HepG2 (cell line): Measurements from ENCODE around the gene CSNK2B. TPM values are rescaled to one million over a fixed set of nuclear protein-coding genes. Genes with fewer than 3 reads are reported as not detected.
"Not testable (repeated sequence)": the region's sequence is repeated elsewhere in the genome, so short reads cannot be mapped to it uniquely, and the experiment has no call there.

ENCODE experiments used
- ATAC-seq: fragments of 200-7000 bp; cut with Tn5 transposase; 3 replicates; pipeline ENCODE4 v1.9.1; 2020; ENCODE audit warnings: mild to moderate bottlenecking, moderate library complexity
- BruUV-seq: library from RNA; stranded (reverse); fragments of 400-500 nt; replicated peaks from 2 replicates; lab custom pipeline; 2021; lab: Mats Ljungman, UMichigan
- CTCF ChIA-PET: fragments of 300-600 bp; formaldehyde crosslinking; extraction: SDS; loops from one replicate; lab custom pipeline; 2021; ENCODE audit warnings: low total read pairs, inconsistent platforms, low intra/inter-chr PET ratio; lab: Yijun Ruan, JAX
- POLR2A ChIA-PET: fragments of 350-600 bp; sonication (Branson Sonifier 250); formaldehyde crosslinking; loops from one replicate; lab custom pipeline; 2020; ENCODE audit warnings: antibody characterized with exemption, inconsistent platforms; lab: Yijun Ruan, JAX
- DNase-seq: peaks from one replicate; pipeline ENCODE4 v3.0.0-alpha.2; 2015; ENCODE audit warnings: low spot score
- FAIRE-seq: peaks from 3 replicates; lab custom pipeline; 2011; peaks lifted over from hg19 to GRCh38; lab: Jason Lieb, UNC
- H2AFZ ChIP-seq: one replicate; pipeline ENCODE4 v1.6.1; 2011; ENCODE audit warnings: low read length, inconsistent platforms
- H3K27ac ChIP-seq: fragments of 300-600 bp; 3 replicates; pipeline ENCODE4 v1.8.0; 2011; ENCODE audit warnings: mixed run types, mild to moderate bottlenecking, mixed read lengths, low read length, inconsistent platforms; ENCODE audit not compliant: insufficient read depth; ENCODE audit errors: extremely low read length
- H3K27me3 ChIP-seq, 2 experiments: fragments of 200-600 bp in 1 of 2; 2 replicates in 1 of 2; 3 replicates in 1 of 2; pipeline versions ENCODE4 v1.6.0 to v1.8.0; 2011; ENCODE audit warnings: low read length in 2 of 2, mild to moderate bottlenecking in 2 of 2, moderate library complexity in 2 of 2, inconsistent platforms in 1 of 2; ENCODE audit not compliant: insufficient read depth in 2 of 2, control insufficient read depth in 1 of 2
- H3K36me3 ChIP-seq, 2 experiments: fragments of 200-600 bp in 1 of 2; replicated peaks in 1 of 2; 2 replicates in 1 of 2; 3 replicates in 1 of 2; pipeline versions ENCODE4 v1.5.1 to v1.8.0; 2011; ENCODE audit warnings: low read length in 2 of 2, inconsistent platforms in 1 of 2; ENCODE audit not compliant: insufficient read depth in 2 of 2, control insufficient read depth in 1 of 2
- H3K4me1 ChIP-seq: 2 replicates; pipeline ENCODE4 v1.5.1; 2012; ENCODE audit warnings: low read length, inconsistent platforms; ENCODE audit not compliant: insufficient read depth
- H3K4me2 ChIP-seq: 2 replicates; pipeline ENCODE4 v1.6.0; 2011; ENCODE audit warnings: low read depth, low read length, inconsistent platforms
- H3K4me3 ChIP-seq, 3 experiments: fragments of 200-600 bp in 1 of 3; sonication (generic), shearing (Covaris generic) in 1 of 3; replicated peaks in 1 of 3; 2 replicates each; pipeline ENCODE4 v1.5.1; 2011 to 2016; ENCODE audit warnings: low read length in 3 of 3, inconsistent platforms in 2 of 3, low read depth in 2 of 3, mild to moderate bottlenecking in 2 of 3, control low read depth in 1 of 3, mixed read lengths in 1 of 3; ENCODE audit not compliant: insufficient read depth in 1 of 3
- H3K79me2 ChIP-seq: one replicate; pipeline ENCODE4 v1.6.1; 2011; ENCODE audit warnings: low read length, inconsistent platforms; ENCODE audit not compliant: insufficient read depth
- H3K9ac ChIP-seq: 2 replicates; pipeline ENCODE4 v1.6.0; 2011; ENCODE audit warnings: mild to moderate bottlenecking, low read depth, low read length, inconsistent platforms; ENCODE audit not compliant: insufficient read depth
- H3K9me3 ChIP-seq: 2 replicates; pipeline ENCODE4 v1.5.1; 2012; ENCODE audit warnings: mild to moderate bottlenecking, low read length
- H4K20me1 ChIP-seq: 2 replicates; pipeline ENCODE4 v1.6.0; 2011; ENCODE audit warnings: inconsistent platforms, mild to moderate bottlenecking, low read length, moderate library complexity; ENCODE audit not compliant: insufficient read depth
- CEBPG ChIP-seq: IDR thresholded peaks from 2 replicates; pipeline ENCODE4 v1.6.1; 2016
- ZNF121 ChIP-seq: sonication (generic); formaldehyde crosslinking; IDR thresholded peaks from 2 replicates; pipeline ENCODE4 v1.5.0; 2020; ENCODE audit warnings: mild to moderate bottlenecking, missing genetic modification reagents
- ZNF292 ChIP-seq: sonication (generic); formaldehyde crosslinking; IDR thresholded peaks from 2 replicates; pipeline ENCODE4 v1.8.1; 2022; ENCODE audit warnings: mild to moderate bottlenecking, low read depth, missing genetic modification reagents, borderline replicate concordance
- WGBS: methylation state at CpG from one replicate; pipeline ENCODE4 v1.1.6; 2017; ENCODE audit warnings: low lambda C conversion rate; 5-methylcytosine and 5-hydroxymethylcytosine counted together
- in situ Hi-C: cut with HindIII; loops from 2 replicates; pipeline ENCODE4 v1.10.0; 2017; ENCODE audit warnings: low pct_unique_long_range_greater_than_20kb; ENCODE audit not compliant: extremely low pct_ligation_motif_present
- intact Hi-C: fragments of 100-400 bp; cut with micrococcal nuclease; formaldehyde crosslinking; loops from one replicate; pipeline ENCODE4 v1.10.0; 2022; ENCODE audit not compliant: unreplicated experiment
- polyA plus RNA-seq, 8 experiments: library from polyadenylated mRNA; depleted of rRNA in 3 of 8; stranded (reverse) in 7 of 8; unstranded in 1 of 8; fragments of >200 nt; fragmentation: Illumina TruSeq in 4 of 8; extraction: Trizol in 4 of 8; gene quantifications; 2 replicates each; pipeline versions ENCODE4 v1.2.1 to v1.2.3, GENCODE V29; 2011 to 2016; ENCODE audit warnings: low read depth in 4 of 8, missing spikeins in 1 of 8, mixed read lengths in 1 of 8; ENCODE audit not compliant: insufficient read depth in 1 of 8
- total RNA-seq, 5 experiments: library from RNA; depleted of rRNA; stranded (reverse); fragments of >200 nt; fragmentation: Illumina TruSeq; extraction: Trizol; gene quantifications; 2 replicates each; pipeline ENCODE4 v1.2.3, GENCODE V29; 2016; ENCODE audit warnings: low read depth in 1 of 5
- TF ChIP-seq, protein P1 (sequence below): sonication (generic); formaldehyde crosslinking; IDR thresholded peaks from 2 replicates; pipeline ENCODE4 v1.4.0; 2020; ENCODE audit warnings: missing genetic modification reagents, borderline replicate concordance
- TF ChIP-seq, protein P2 (sequence below): sonication (generic); formaldehyde crosslinking; IDR thresholded peaks from 2 replicates; pipeline ENCODE4 v1.5.0; 2020; ENCODE audit warnings: mild to moderate bottlenecking, missing genetic modification reagents
- TF ChIP-seq, protein P3 (sequence below): sonication (generic); formaldehyde crosslinking; IDR thresholded peaks from 2 replicates; pipeline ENCODE4 v1.4.0; 2020; ENCODE audit warnings: missing genetic modification reagents, mild to moderate bottlenecking, borderline replicate concordance

Gene CSNK2B
- total and polyA plus RNA-seq, 2 of the 13 experiments (the other 11 are each of a cell fraction or from before 2014, with no cell fraction given): 111 to 296 TPM

DNA sequence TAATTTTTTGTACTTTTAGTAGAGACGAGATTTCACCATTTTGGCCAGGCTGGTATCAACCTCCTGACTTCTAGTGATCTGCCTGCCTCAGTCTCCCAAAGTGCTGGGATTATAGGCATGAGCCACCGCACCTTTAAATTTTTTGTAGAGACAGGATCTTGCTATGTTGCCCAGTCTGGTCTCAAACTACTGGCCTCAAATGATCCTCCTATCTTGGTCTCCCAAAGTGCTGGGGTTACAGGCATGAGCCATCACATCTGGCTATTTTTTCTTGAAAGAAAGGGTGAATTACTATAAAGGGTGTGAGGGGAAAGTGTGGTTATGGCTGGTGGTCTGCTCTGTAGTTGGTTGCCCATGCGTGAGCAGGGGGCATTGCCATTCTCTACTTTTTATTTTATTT, 42.3 kb downstream of the CSNK2B start:
- ATAC-seq (no peak), FAIRE-seq (no peak)
- no TSS peak for BruUV-seq
- intact Hi-C loops (no loop called here), in situ Hi-C loops (no loop called here)
- no peak overlapping the region for H3K4me3 ChIP-seq
- H3K27me3 ChIP-seq: peaks cover 9 to 35% of the 10 kb centered on the region in 2 experiments; a peak in 3 of 5 replicates
- no peak overlapping the region for H2AFZ ChIP-seq
- peaks cover 18% of the 10 kb centered on the region for H3K4me1 ChIP-seq
- no peak overlapping the region for H3K9ac ChIP-seq
- H3K36me3 ChIP-seq: no peaks in the 10 kb centered on the region
- no peaks in the 10 kb centered on the region for H3K79me2 ChIP-seq
- POLR2A ChIA-PET: interaction anchor here (1.2 kb wide), 1 partner anchor 237 kb away, joined by 3 read pairs; the partner anchor contains the start of gene CFB
- TF ChIP-seq, protein P1, sequence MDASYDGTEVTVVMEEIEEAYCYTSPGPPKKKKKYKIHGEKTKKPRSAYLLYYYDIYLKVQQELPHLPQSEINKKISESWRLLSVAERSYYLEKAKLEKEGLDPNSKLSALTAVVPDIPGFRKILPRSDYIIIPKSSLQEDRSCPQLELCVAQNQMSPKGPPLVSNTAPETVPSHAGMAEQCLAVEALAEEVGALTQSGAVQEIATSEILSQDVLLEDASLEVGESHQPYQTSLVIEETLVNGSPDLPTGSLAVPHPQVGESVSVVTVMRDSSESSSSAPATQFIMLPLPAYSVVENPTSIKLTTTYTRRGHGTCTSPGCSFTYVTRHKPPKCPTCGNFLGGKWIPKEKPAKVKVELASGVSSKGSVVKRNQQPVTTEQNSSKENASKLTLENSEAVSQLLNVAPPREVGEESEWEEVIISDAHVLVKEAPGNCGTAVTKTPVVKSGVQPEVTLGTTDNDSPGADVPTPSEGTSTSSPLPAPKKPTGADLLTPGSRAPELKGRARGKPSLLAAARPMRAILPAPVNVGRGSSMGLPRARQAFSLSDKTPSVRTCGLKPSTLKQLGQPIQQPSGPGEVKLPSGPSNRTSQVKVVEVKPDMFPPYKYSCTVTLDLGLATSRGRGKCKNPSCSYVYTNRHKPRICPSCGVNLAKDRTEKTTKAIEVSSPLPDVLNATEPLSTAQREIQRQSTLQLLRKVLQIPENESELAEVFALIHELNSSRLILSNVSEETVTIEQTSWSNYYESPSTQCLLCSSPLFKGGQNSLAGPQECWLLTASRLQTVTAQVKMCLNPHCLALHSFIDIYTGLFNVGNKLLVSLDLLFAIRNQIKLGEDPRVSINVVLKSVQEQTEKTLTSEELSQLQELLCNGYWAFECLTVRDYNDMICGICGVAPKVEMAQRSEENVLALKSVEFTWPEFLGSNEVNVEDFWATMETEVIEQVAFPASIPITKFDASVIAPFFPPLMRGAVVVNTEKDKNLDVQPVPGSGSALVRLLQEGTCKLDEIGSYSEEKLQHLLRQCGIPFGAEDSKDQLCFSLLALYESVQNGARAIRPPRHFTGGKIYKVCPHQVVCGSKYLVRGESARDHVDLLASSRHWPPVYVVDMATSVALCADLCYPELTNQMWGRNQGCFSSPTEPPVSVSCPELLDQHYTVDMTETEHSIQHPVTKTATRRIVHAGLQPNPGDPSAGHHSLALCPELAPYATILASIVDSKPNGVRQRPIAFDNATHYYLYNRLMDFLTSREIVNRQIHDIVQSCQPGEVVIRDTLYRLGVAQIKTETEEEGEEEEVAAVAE: no peak
- peak; percentile 76 for TF ChIP-seq ZNF121 (CRISPR knock-in tag)
- TF ChIP-seq, all 625 proteins: peak for 1
- CTCF ChIA-PET: no interaction called here
- no peak overlapping the region for H3K27ac ChIP-seq
- WGBS: 85% methylated on average over 3 of the region's 3 CpGs
- no peak overlapping the region for H3K4me2 ChIP-seq
- H4K20me1 ChIP-seq: no peaks in the 10 kb centered on the region
- DNase-seq: no peak
- no peaks in the 10 kb centered on the region for H3K9me3 ChIP-seq

DNA sequence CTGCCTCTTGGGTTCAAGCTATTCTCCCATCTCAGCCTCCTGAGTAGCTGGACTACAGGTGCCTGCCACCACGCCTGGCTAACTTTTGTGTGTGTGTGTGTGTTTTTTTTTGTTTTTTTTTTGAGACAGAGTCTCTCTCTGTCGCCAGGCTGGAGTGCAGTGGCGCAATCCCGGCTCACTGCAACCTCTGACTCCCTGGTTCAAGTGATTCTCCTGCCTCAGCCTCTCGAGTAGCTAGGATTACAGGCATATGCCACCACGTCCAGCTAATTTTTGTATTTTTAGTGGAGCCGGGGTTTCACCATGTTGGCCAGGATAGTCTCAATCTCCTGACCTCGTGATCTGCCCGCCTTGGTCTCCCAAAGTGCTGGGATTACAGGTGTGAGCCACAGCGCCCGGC, 43.3 kb downstream of the CSNK2B start:
- WGBS: 25% methylated on average over 11 of the region's 11 CpGs
- H3K36me3 ChIP-seq, DNase-seq, H3K9ac ChIP-seq, FAIRE-seq, H3K9me3 ChIP-seq, CTCF ChIA-PET, H3K4me2 ChIP-seq, BruUV-seq, H3K27ac ChIP-seq, in situ Hi-C loops, ATAC-seq, H3K79me2 ChIP-seq, intact Hi-C loops, H2AFZ ChIP-seq, H4K20me1 ChIP-seq, H3K4me3 ChIP-seq: not testable (repeated sequence)
- Histone ChIP-seq H3K4me1 (peaks cover 21% of the 10 kb centered on the region), H3K27me3 (peaks cover 9 to 36% of the 10 kb centered on the region in 2 experiments; a peak in 3 of 5 replicates)
- TF ChIP-seq, protein P2, sequence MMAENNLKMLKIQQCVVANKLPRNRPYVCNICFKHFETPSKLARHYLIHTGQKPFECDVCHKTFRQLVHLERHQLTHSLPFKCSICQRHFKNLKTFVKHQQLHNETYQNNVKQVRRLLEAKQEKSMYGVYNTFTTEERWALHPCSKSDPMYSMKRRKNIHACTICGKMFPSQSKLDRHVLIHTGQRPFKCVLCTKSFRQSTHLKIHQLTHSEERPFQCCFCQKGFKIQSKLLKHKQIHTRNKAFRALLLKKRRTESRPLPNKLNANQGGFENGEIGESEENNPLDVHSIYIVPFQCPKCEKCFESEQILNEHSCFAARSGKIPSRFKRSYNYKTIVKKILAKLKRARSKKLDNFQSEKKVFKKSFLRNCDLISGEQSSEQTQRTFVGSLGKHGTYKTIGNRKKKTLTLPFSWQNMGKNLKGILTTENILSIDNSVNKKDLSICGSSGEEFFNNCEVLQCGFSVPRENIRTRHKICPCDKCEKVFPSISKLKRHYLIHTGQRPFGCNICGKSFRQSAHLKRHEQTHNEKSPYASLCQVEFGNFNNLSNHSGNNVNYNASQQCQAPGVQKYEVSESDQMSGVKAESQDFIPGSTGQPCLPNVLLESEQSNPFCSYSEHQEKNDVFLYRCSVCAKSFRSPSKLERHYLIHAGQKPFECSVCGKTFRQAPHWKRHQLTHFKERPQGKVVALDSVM (CRISPR knock-in tag): 0 out of 2 replicates have a peak, but pooled peaks have one; percentile 57
- TF ChIP-seq, protein P3, sequence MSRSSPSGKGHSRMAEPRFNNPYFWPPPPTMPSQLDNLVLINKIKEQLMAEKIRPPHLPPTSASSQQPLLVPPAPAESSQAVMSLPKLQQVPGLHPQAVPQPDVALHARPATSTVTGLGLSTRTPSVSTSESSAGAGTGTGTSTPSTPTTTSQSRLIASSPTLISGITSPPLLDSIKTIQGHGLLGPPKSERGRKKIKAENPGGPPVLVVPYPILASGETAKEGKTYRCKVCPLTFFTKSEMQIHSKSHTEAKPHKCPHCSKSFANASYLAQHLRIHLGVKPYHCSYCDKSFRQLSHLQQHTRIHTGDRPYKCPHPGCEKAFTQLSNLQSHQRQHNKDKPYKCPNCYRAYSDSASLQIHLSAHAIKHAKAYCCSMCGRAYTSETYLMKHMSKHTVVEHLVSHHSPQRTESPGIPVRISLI (CRISPR knock-in tag): peak; percentile 71; the same call in 1 of the 2 replicates
- peak; percentile 64 for TF ChIP-seq CEBPG (CRISPR knock-in tag)
- TF ChIP-seq ZNF292 (CRISPR knock-in tag): 0 out of 2 replicates have a peak, but pooled peaks have one; percentile 32
- POLR2A ChIA-PET: interaction anchor here (1.1 kb wide), 1 partner anchor 57 kb away, joined by 4 read pairs; no protein-coding TSS in a partner anchor
